ENCODE data around the gene TCIRG1.
A peak's percentile ranks its signal among the peaks of the same experiment; 100 is the strongest.
"Not testable (repeated sequence)": the region's sequence is repeated elsewhere in the genome, so short reads cannot be mapped to it uniquely, and the experiment has no call there.

Gene TCIRG1

GRCh38 chr11:68092946-68093345 is 54.1 kb downstream of the TCIRG1 start:
- DNase-seq: not testable (repeated sequence)

DNA sequence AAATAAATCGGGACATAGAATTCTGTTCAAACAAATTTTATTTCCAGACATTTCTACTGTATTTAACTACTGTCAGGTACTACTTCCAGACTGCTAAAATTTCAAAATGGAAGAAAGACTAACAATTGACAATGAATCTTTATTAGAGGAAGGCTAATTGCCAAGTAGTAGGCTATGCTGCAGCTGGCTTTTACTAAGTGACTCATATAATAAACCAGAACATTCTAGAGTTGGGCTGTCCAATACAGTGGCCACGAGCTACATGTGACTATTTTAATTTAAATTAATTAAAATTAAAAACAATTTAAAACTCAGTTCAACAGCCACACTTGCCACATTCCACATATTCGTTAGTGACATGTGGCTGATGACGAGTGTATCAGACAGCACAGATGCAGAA is 54.7 kb downstream of the TCIRG1 start:
- no peak for DNase-seq

DNA sequence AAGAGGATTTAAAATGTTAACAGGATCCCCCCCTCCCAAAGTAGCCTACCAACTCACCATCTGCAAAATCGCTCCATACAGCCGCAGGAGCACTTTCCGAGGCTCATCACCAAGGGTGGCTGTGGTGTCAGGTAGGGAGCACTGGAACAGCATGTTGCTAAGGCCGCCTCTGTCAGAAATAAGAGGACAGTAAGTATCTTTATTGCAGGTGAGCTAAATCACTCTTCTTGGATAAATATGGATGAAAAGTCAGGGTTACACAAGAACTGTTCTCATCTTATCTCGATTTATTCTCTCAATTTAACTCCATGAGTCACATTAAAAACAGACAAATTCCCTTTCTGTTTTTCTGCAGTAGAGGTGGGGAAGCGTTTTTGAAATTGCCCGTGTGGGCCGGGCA is 58.1 kb downstream of the TCIRG1 start:
- no peak for DNase-seq

DNA sequence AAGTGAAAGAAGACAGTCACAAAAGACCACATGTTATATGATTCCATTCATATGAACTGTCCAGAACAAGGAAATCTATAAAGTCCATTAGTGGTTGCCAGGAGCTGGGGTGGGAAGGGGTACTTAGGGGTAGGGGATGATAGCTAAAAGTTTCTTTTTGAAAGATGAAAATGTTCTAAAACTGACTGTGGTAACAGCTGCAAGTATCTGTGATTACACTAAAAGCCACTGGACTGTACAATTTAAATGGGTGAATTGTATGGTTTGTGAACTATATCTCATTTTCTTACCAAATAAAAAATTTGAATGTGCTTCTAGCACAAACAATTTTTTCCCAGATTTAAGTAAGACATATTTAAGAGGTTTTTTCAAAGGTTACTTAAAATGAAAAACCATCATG is 60.2 kb downstream of the TCIRG1 start:
- no peak for DNase-seq

DNA sequence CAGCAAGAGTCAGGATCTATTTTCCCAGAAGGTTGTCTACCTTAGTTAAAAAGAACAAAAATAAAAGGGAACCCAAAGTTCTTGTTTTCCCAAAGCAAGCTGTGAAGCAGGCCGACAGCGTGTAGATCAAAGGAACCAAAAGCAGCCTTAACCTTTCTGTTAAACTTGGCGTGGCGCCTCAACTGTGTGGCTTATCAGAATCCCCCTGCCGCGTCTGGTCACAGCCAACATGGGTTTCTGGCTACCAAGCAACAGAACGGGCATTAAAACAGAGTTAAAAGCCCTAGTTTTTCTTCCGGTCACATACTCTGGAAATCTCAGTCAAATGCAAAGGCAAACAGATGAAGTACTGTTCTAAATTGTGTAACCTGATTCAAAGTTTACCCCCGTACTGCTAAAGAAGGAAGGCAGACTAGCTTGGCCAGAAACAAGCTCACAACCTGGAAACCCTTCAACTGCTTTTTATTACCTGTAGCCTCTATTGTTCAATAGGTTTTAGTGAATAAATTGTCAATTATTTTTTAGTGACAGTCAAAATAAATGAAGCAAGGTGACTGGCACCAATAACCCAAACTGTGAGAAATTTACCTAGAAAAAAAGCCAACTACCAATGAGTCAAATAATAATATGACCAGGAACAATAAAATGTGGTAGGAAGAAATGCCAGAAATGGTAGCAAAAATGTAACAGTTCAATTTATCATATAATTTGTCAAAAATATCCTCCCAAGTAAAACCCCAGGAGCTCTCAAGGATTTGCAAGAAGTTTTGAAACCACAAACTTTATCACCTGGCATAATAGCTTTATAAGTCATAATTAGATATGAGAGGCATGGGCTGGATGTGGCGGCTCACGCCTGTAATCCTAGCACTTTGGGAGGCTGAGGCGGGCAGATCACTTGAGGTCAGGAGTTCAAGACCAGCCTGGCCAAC is 60.9 kb downstream of the TCIRG1 start:
- DNase-seq: peak; percentile 37

All from NCI-H1105 treated with DMSO at 0.1 percent for 48 hours (cell line).